Measurements from ENCODE around the gene SLC2A6.

GRCh38 chr9:133524679-133525228, 45.9 kb upstream of the SLC2A6 start, which contains the start of gene MYMK:
- no peak for TF ChIP-seq CTCF (conservative IDR thresholded peaks at IDR 0.05 in 1 of 2, IDR thresholded peaks at IDR 0.05 in 1 of 2; ENCODE audit: low read depth in 1 of 2, low read length in 2 of 2)
- no peak for TF ChIP-seq EZH2 (IDR thresholded peaks at IDR 0.05; ENCODE audit: low read length, missing control alignments)
